Retinal pigment epithelial cell (primary cell): Measurements from ENCODE around the gene ZBTB7A.

ENCODE experiments used
- DNase-seq: peaks from one replicate; pipeline ENCODE4 v3.0.0-alpha.2; 2010; ENCODE audit warnings: low read depth
- H3K4me3 ChIP-seq: 2 replicates; pipeline ENCODE4 v1.5.1; 2011; ENCODE audit warnings: mild to moderate bottlenecking, low read length, control low read depth, moderate library complexity
- CTCF ChIP-seq: conservative IDR thresholded peaks from 2 replicates; pipeline ENCODE4 v1.5.1; 2011; ENCODE audit warnings: low read depth, low read length, control low read depth, inconsistent platforms

Gene ZBTB7A

GRCh38 chr19:4029247-4029614, 37.5 kb downstream of the ZBTB7A start:
- no peak for DNase-seq
- no peak overlapping the region for H3K4me3 ChIP-seq
- no peak for TF ChIP-seq CTCF

GRCh38 chr19:4028334-4029246, 38.1 kb downstream of the ZBTB7A start:
- no peak for DNase-seq
- no peak overlapping the region for H3K4me3 ChIP-seq
- no peak for TF ChIP-seq CTCF

GRCh38 chr19:4027146-4027545, 39.6 kb downstream of the ZBTB7A start:
- DNase-seq, result no peak
- no peak overlapping the region for H3K4me3 ChIP-seq
- TF ChIP-seq CTCF, result no peak

- TF ChIP-seq CTCF, result no peak
- no peak for DNase-seq
- no peak overlapping the region for H3K4me3 ChIP-seq
These were observed 41.4 kb downstream of the ZBTB7A start for GRCh38 chr19:4025317-4025716.

- H3K4me3 ChIP-seq, result no peak overlapping the region
- no peak for TF ChIP-seq CTCF
- DNase-seq, result no peak
These were observed 42.9 kb downstream of the ZBTB7A start for GRCh38 chr19:4023600-4024398.

GRCh38 chr19:4019578-4019977, 47.1 kb downstream of the ZBTB7A start:
- H3K4me3 ChIP-seq, result no peak overlapping the region

More at GRCh38 chr19:4019578-4019977, 47.1 kb downstream of the ZBTB7A start:
- no peak for TF ChIP-seq CTCF
- no peak for DNase-seq
